Type B pancreatic cell (in vitro differentiated cells): ENCODE results near the gene BTBD9. TPM values are rescaled to one million over a fixed set of nuclear protein-coding genes. Genes with fewer than 3 reads are reported as not detected.

ENCODE experiments used
- DNase-seq: peaks from one replicate; pipeline ENCODE4 v3.0.0; 2021; ENCODE audit warnings: mixed read lengths; ENCODE audit not compliant: unreplicated experiment; ENCODE audit errors: extremely low spot score
- H3K27ac Mint-ChIP-seq: 2 replicates; pipeline ENCODE4 v1.8.0; 2021; ENCODE audit warnings: mild to moderate bottlenecking, mixed read lengths
- H3K27me3 Mint-ChIP-seq: 2 replicates; pipeline ENCODE4 v1.8.0; 2021; ENCODE audit warnings: mixed read lengths
- H3K36me3 Mint-ChIP-seq: 2 replicates; pipeline ENCODE4 v1.8.0; 2021; ENCODE audit warnings: mixed read lengths
- H3K4me1 Mint-ChIP-seq: one replicate; pipeline ENCODE4 v1.8.0; 2021; ENCODE audit warnings: mixed read lengths; ENCODE audit not compliant: unreplicated experiment
- H3K4me3 Mint-ChIP-seq: 2 replicates; pipeline ENCODE4 v1.8.0; 2021; ENCODE audit warnings: mild to moderate bottlenecking, mixed read lengths
- H3K9me3 Mint-ChIP-seq: 2 replicates; pipeline ENCODE4 v1.8.0; 2021; ENCODE audit warnings: mixed read lengths
- total RNA-seq: library from RNA; stranded (reverse); gene quantifications from 2 replicates; pipeline ENCODE4 v1.2.1, GENCODE V29; 2021; ENCODE audit warnings: low replicate concordance
- TF ChIP-seq, protein P1 (sequence below): fragments of 200-600 bp; sonication (generic); conservative IDR thresholded peaks from 2 replicates; pipeline ENCODE4 v1.5.0; 2021; ENCODE audit warnings: antibody characterized with exemption, mild to moderate bottlenecking

BTBD9 gene
- total RNA-seq, 1 donor from 2014 or later = 14.9 TPM

GRCh38 chr6:38481211-38481836 is 158.4 kb downstream of the BTBD9 start:
- Mint-ChIP-seq H3K9me3 (peaks cover 4% of the 10 kb centered on the region), H3K4me1 (peaks cover 18% of the 10 kb centered on the region), H3K4me3 (no peak overlapping the region), H3K36me3 (no peaks in the 10 kb centered on the region), H3K27me3 (peaks cover 6% of the 10 kb centered on the region), H3K27ac (no peak overlapping the region)
- TF ChIP-seq, protein P1, sequence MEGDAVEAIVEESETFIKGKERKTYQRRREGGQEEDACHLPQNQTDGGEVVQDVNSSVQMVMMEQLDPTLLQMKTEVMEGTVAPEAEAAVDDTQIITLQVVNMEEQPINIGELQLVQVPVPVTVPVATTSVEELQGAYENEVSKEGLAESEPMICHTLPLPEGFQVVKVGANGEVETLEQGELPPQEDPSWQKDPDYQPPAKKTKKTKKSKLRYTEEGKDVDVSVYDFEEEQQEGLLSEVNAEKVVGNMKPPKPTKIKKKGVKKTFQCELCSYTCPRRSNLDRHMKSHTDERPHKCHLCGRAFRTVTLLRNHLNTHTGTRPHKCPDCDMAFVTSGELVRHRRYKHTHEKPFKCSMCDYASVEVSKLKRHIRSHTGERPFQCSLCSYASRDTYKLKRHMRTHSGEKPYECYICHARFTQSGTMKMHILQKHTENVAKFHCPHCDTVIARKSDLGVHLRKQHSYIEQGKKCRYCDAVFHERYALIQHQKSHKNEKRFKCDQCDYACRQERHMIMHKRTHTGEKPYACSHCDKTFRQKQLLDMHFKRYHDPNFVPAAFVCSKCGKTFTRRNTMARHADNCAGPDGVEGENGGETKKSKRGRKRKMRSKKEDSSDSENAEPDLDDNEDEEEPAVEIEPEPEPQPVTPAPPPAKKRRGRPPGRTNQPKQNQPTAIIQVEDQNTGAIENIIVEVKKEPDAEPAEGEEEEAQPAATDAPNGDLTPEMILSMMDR = no peak
- DNase-seq = no peak

GRCh38 chr6:38480036-38480435 is 159.7 kb downstream of the BTBD9 start:
- Mint-ChIP-seq H3K27me3 (peaks cover 6% of the 10 kb centered on the region), H3K4me3 (no peak overlapping the region), H3K9me3 (no peaks in the 10 kb centered on the region), H3K27ac (no peak overlapping the region), H3K4me1 (peaks cover 18% of the 10 kb centered on the region), H3K36me3 (no peaks in the 10 kb centered on the region)
- DNase-seq = no peak
- TF ChIP-seq, protein P1 = no peak

- Mint-ChIP-seq H3K27me3 (peaks cover 6% of the 10 kb centered on the region), H3K36me3 (no peaks in the 10 kb centered on the region), H3K4me1 (peaks cover 18% of the 10 kb centered on the region), H3K9me3 (no peaks in the 10 kb centered on the region), H3K27ac (no peak overlapping the region), H3K4me3 (no peak overlapping the region)
- DNase-seq = no peak
- TF ChIP-seq, protein P1 = no peak
These were observed 160.4 kb downstream of the BTBD9 start for GRCh38 chr6:38479331-38479730.

- no peak overlapping the region for H3K4me3 Mint-ChIP-seq
- TF ChIP-seq, protein P1 = no peak
- H3K9me3 Mint-ChIP-seq = no peaks in the 10 kb centered on the region
- H3K4me1 Mint-ChIP-seq = peaks cover 18% of the 10 kb centered on the region
- peaks cover 4% of the 10 kb centered on the region for H3K36me3 Mint-ChIP-seq
- H3K27ac Mint-ChIP-seq = no peak overlapping the region
- H3K27me3 Mint-ChIP-seq = peaks cover 6% of the 10 kb centered on the region
- no peak for DNase-seq
These were observed 162.0 kb downstream of the BTBD9 start for GRCh38 chr6:38477680-38478260.

- H3K36me3 Mint-ChIP-seq = peaks cover 4% of the 10 kb centered on the region
- no peaks in the 10 kb centered on the region for H3K9me3 Mint-ChIP-seq
- H3K4me3 Mint-ChIP-seq = no peak overlapping the region
- peaks cover 6% of the 10 kb centered on the region for H3K27me3 Mint-ChIP-seq
- TF ChIP-seq, protein P1 = no peak
- H3K4me1 Mint-ChIP-seq = peaks cover 18% of the 10 kb centered on the region
- DNase-seq = no peak
- H3K27ac Mint-ChIP-seq = no peak overlapping the region
These were observed 162.8 kb downstream of the BTBD9 start for GRCh38 chr6:38476888-38477287.
